C4-2B (cell line): ENCODE results near the gene POLR2A.

Experiments
- ZFX ChIP-seq: fragments of 450-650 bp; IDR thresholded peaks from 2 replicates; pipeline ENCODE4 v1.6.1; 2017
- TF ChIP-seq, protein P1 (sequence below): fragments of 450-650 bp; conservative IDR thresholded peaks from 2 replicates; pipeline ENCODE4 v1.5.1; 2017; ENCODE audit warnings: mild to moderate bottlenecking

DNA sequence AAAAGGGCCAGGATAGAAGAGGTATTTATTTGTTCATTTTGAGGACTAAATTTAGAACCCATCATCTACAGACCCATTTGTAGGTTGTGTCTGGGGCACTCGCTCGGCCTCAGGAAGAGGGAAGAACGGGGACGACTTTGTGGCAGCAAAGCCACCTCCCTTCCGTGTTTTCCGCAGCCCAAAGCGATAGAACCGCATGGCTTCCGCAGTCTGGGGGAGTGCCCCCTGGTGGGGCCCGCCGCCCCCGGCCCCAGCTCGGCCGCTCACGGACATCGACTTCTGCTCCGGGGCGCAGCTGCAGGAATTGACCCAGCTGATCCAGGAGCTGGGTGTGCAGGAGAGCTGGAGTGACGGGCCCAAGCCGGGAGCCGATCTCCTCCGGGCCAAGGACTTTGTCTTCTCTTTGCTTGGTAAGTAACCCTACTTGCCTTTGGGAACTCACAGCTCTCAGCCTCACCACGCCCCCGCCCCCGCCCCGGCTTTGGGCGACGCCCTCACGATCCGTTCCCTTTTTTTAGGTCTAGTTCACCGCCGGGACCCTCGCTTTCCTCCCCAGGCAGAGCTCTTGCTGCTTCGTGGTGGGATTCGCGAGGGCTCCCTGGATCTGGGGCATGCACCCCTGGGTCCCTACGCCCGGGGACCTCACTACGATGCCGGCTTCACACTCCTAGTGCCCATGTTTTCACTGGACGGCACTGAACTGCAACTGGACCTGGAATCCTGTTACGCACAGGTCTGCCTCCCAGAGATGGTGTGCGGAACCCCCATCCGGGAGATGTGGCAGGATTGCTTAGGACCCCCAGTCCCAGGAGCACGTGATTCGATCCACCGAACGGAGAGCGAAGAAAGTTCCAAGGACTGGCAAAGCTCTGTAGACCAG lies 48.2 kb upstream of the POLR2A start:
- TF ChIP-seq, protein P1, sequence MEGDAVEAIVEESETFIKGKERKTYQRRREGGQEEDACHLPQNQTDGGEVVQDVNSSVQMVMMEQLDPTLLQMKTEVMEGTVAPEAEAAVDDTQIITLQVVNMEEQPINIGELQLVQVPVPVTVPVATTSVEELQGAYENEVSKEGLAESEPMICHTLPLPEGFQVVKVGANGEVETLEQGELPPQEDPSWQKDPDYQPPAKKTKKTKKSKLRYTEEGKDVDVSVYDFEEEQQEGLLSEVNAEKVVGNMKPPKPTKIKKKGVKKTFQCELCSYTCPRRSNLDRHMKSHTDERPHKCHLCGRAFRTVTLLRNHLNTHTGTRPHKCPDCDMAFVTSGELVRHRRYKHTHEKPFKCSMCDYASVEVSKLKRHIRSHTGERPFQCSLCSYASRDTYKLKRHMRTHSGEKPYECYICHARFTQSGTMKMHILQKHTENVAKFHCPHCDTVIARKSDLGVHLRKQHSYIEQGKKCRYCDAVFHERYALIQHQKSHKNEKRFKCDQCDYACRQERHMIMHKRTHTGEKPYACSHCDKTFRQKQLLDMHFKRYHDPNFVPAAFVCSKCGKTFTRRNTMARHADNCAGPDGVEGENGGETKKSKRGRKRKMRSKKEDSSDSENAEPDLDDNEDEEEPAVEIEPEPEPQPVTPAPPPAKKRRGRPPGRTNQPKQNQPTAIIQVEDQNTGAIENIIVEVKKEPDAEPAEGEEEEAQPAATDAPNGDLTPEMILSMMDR: no peak
- no peak for TF ChIP-seq ZFX
